ENCODE measurements around the gene PEX14. TPM values are rescaled to one million over a fixed set of nuclear protein-coding genes. Genes with fewer than 3 reads are reported as not detected.

Gene PEX14
- total and polyA plus RNA-seq, 10 of the 15 experiments (the other 5 are each of a cell fraction or from before 2014, with no cell fraction given): 1.4 to 23.2 (median 12.0) TPM

- TF ChIP-seq, protein P1, sequence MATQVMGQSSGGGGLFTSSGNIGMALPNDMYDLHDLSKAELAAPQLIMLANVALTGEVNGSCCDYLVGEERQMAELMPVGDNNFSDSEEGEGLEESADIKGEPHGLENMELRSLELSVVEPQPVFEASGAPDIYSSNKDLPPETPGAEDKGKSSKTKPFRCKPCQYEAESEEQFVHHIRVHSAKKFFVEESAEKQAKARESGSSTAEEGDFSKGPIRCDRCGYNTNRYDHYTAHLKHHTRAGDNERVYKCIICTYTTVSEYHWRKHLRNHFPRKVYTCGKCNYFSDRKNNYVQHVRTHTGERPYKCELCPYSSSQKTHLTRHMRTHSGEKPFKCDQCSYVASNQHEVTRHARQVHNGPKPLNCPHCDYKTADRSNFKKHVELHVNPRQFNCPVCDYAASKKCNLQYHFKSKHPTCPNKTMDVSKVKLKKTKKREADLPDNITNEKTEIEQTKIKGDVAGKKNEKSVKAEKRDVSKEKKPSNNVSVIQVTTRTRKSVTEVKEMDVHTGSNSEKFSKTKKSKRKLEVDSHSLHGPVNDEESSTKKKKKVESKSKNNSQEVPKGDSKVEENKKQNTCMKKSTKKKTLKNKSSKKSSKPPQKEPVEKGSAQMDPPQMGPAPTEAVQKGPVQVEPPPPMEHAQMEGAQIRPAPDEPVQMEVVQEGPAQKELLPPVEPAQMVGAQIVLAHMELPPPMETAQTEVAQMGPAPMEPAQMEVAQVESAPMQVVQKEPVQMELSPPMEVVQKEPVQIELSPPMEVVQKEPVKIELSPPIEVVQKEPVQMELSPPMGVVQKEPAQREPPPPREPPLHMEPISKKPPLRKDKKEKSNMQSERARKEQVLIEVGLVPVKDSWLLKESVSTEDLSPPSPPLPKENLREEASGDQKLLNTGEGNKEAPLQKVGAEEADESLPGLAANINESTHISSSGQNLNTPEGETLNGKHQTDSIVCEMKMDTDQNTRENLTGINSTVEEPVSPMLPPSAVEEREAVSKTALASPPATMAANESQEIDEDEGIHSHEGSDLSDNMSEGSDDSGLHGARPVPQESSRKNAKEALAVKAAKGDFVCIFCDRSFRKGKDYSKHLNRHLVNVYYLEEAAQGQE (IDR thresholded peaks at IDR 0.05; ENCODE audit: low read depth, low read length): no peak
Measured at GRCh38 chr1:10651389-10651766, 176.6 kb downstream of the PEX14 start (continued).

- no peak for DNase-seq (ENCODE audit: low read depth, low spot score)
- no peak overlapping the region for H3K4me2 ChIP-seq (ENCODE audit: control insufficient read depth, insufficient read depth)
- no TSS peak for BruUV-seq (replicated peaks)
- no peak overlapping the region for H3K9ac ChIP-seq (ENCODE audit: control insufficient read depth, insufficient read depth, low read length)
- no peaks in the 10 kb centered on the region for H3K27me3 ChIP-seq (replicated peaks in 1 of 2; ENCODE audit: control insufficient read depth in 2 of 2, insufficient read depth in 2 of 2, low read length in 1 of 2)
- POLR2A ChIA-PET: no interaction called here
- SMC1A ChIA-PET (ENCODE audit: uncharacterized antibody, unreplicated experiment): no interaction called here
- CTCF ChIA-PET: no interaction called here
- no peak overlapping the region for H2AFZ ChIP-seq (ENCODE audit: control insufficient read depth, low read depth, low read length)
- no peaks in the 10 kb centered on the region for H3K79me2 ChIP-seq (ENCODE audit: control insufficient read depth, insufficient read depth, low read length)
- 69% methylated on average over 11 of the region's 11 CpGs for WGBS (ENCODE audit: insufficient coverage, insufficient replicate concordance, low lambda C conversion rate, missing lambda C conversion rate)
- RAD21 ChIA-PET (ENCODE audit: unreplicated experiment): no interaction called here
- H3K4me1 ChIP-seq (ENCODE audit: control insufficient read depth, insufficient read depth, low read length): no peaks in the 10 kb centered on the region
- no peaks in the 10 kb centered on the region for H3K9me3 ChIP-seq (replicated peaks; ENCODE audit: control insufficient read depth, insufficient read depth, low read length)
- in situ Hi-C loops (cut with MboI): no loop called here
- TF ChIP-seq ZNF622 (IDR thresholded peaks at IDR 0.05) (no peak), RBBP5 (conservative IDR thresholded peaks at IDR 0.05) (no peak)
- TF ChIP-seq, protein P2, sequence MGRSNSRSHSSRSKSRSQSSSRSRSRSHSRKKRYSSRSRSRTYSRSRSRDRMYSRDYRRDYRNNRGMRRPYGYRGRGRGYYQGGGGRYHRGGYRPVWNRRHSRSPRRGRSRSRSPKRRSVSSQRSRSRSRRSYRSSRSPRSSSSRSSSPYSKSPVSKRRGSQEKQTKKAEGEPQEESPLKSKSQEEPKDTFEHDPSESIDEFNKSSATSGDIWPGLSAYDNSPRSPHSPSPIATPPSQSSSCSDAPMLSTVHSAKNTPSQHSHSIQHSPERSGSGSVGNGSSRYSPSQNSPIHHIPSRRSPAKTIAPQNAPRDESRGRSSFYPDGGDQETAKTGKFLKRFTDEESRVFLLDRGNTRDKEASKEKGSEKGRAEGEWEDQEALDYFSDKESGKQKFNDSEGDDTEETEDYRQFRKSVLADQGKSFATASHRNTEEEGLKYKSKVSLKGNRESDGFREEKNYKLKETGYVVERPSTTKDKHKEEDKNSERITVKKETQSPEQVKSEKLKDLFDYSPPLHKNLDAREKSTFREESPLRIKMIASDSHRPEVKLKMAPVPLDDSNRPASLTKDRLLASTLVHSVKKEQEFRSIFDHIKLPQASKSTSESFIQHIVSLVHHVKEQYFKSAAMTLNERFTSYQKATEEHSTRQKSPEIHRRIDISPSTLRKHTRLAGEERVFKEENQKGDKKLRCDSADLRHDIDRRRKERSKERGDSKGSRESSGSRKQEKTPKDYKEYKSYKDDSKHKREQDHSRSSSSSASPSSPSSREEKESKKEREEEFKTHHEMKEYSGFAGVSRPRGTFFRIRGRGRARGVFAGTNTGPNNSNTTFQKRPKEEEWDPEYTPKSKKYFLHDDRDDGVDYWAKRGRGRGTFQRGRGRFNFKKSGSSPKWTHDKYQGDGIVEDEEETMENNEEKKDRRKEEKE (IDR thresholded peaks at IDR 0.05): no peak
- TF ChIP-seq, protein P3, sequence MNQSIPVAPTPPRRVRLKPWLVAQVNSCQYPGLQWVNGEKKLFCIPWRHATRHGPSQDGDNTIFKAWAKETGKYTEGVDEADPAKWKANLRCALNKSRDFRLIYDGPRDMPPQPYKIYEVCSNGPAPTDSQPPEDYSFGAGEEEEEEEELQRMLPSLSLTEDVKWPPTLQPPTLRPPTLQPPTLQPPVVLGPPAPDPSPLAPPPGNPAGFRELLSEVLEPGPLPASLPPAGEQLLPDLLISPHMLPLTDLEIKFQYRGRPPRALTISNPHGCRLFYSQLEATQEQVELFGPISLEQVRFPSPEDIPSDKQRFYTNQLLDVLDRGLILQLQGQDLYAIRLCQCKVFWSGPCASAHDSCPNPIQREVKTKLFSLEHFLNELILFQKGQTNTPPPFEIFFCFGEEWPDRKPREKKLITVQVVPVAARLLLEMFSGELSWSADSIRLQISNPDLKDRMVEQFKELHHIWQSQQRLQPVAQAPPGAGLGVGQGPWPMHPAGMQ (IDR thresholded peaks at IDR 0.05; ENCODE audit: borderline replicate concordance): no peak
- H4K20me1 ChIP-seq (ENCODE audit: control insufficient read depth, insufficient read depth): no peaks in the 10 kb centered on the region
- no peak for FAIRE-seq
- intact Hi-C loops (cut with micrococcal nuclease; ENCODE audit: unreplicated experiment): no loop called here
- H3K4me3 ChIP-seq: no peak overlapping the region
- no peaks in the 10 kb centered on the region; a peak in 1 of 4 replicates for H3K36me3 ChIP-seq (ENCODE audit: control insufficient read depth in 2 of 2, insufficient read depth in 2 of 2, low read length in 1 of 2)
- no peak for ATAC-seq
- H3K27ac ChIP-seq (ENCODE audit: control insufficient read depth, insufficient read depth): no peak overlapping the region
Measured at GRCh38 chr1:10651793-10652192, 177.0 kb downstream of the PEX14 start.
